ENCODE results near the gene BBOF1. TPM values are rescaled to one million over a fixed set of nuclear protein-coding genes. Genes with fewer than 3 reads are reported as not detected.

BBOF1 gene
- total and polyA plus RNA-seq, 10 donors: 1.0 to 8.1 (median 2.7) TPM

Small RNA genes lying within 50 kb of the gene (small RNA-seq; reads per million reads assigned to genes)
- 0 reads per million in 4 donors for gene AC005480.2

Other genes starting within 250 kb of the BBOF1 start
- 1 to 10 TPM; 3.4 to 8.6 (median 6.3) TPM for gene PTGR2, start 167.5 kb upstream of the BBOF1 start, total RNA-seq
- gene PTGR2, start 167.5 kb upstream of the BBOF1 start, polyA plus RNA-seq: 1 to 10 TPM; 2.2 to 3.6 (median 3.3) TPM
- 10 to 100 TPM; 41.2 to 52.7 (median 48.5) TPM for gene ZNF410, start 132.5 kb upstream of the BBOF1 start, total RNA-seq
- gene ZNF410, start 132.5 kb upstream of the BBOF1 start, polyA plus RNA-seq: 10 to 100 TPM; 28.0 to 36.8 (median 28.8) TPM
- 1 to 10 TPM; 2.8 to 4.6 (median 3.4) TPM for gene FAM161B, start 69.3 kb upstream of the BBOF1 start, total RNA-seq
- 1 to 10 TPM; 1.8 TPM for gene FAM161B, start 69.3 kb upstream of the BBOF1 start, polyA plus RNA-seq
- 10 to 100 TPM; 19.8 to 35.4 (median 26.7) TPM for gene COQ6, start 69.0 kb upstream of the BBOF1 start, total RNA-seq
- gene COQ6, start 69.0 kb upstream of the BBOF1 start, polyA plus RNA-seq: 10 to 100 TPM; 15.1 to 19.6 (median 18.3) TPM
- gene ENTPD5, start 61 bp upstream of the BBOF1 start, total RNA-seq: 10 to 100 TPM in 2 of 7 donors, 1 to 10 TPM in 5; 6.8 to 13.9 (median 9.4) TPM
- 1 to 10 TPM; 2.9 to 3.4 (median 3.2) TPM for gene ENTPD5, start 61 bp upstream of the BBOF1 start, polyA plus RNA-seq
- 10 to 100 TPM; 10.7 to 20.2 (median 12.2) TPM for gene ALDH6A1, start 65.1 kb downstream of the BBOF1 start, total RNA-seq
- gene ALDH6A1, start 65.1 kb downstream of the BBOF1 start, polyA plus RNA-seq: 1 to 10 TPM; 2.3 to 4.3 (median 3.2) TPM
- gene LIN52, start 65.6 kb downstream of the BBOF1 start, total RNA-seq: 10 to 100 TPM in 3 of 7 donors, 1 to 10 TPM in 4; 6.4 to 11.3 (median 9.7) TPM
- gene LIN52, start 65.6 kb downstream of the BBOF1 start, polyA plus RNA-seq: 1 to 10 TPM; 4.0 to 7.0 (median 4.9) TPM
- not detected for gene VSX2, start 220.1 kb downstream of the BBOF1 start, total RNA-seq
- gene VSX2, start 220.1 kb downstream of the BBOF1 start, polyA plus RNA-seq: not detected

All from spleen (tissue), 11 donors.